Measurements from ENCODE around the gene CENPL. TPM values are rescaled to one million over a fixed set of nuclear protein-coding genes. Genes with fewer than 3 reads are reported as not detected.

The CENPL gene
- total and polyA plus RNA-seq, 9 of the 15 experiments (the other 6 are each of a cell fraction or from before 2014, with no cell fraction given): 33.0 to 52.7 (median 39.7) TPM

DNA sequence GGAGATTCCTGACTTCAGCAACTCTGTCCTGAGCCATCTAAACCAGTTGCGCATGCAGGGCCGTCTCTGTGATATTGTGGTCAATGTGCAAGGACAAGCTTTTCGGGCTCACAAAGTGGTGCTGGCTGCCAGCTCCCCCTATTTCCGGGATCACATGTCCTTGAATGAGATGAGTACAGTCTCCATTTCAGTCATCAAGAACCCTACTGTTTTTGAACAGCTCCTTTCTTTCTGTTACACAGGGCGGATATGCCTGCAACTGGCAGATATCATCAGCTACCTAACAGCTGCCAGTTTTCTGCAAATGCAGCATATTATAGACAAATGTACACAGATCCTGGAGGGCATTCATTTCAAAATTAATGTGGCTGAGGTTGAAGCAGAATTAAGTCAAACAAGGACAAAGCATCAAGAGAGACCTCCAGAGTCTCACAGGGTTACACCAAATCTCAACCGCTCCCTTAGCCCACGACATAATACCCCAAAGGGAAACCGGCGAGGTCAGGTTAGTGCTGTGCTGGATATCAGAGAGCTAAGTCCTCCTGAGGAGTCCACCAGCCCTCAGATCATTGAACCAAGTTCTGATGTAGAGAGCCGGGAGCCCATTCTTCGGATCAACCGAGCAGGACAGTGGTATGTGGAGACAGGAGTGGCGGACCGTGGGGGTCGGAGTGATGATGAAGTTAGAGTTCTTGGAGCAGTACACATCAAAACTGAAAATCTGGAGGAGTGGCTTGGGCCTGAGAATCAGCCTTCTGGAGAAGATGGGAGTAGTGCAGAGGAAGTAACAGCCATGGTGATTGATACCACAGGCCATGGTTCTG lies 45.8 kb upstream of the CENPL start (continued):
- TF ChIP-seq NFRKB (IDR thresholded peaks at IDR 0.05; ENCODE audit: low read depth) (peak; percentile 30), NCOA1 (IDR thresholded peaks at IDR 0.05; ENCODE audit: low read depth) (no peak), RAD21 (CRISPR knock-in tag; conservative IDR thresholded peaks at IDR 0.05 in 1 of 2, IDR thresholded peaks at IDR 0.05 in 1 of 2) (no peak), ZNF263 (CRISPR knock-in tag; IDR thresholded peaks at IDR 0.05; ENCODE audit: borderline replicate concordance) (no peak), ZC3H4 (CRISPR knock-in tag; IDR thresholded peaks at IDR 0.05; ENCODE audit: borderline replicate concordance) (no peak), CXXC5 (CRISPR knock-in tag; IDR thresholded peaks at IDR 0.05) (peak; percentile 38), FOXJ3 (CRISPR knock-in tag; IDR thresholded peaks at IDR 0.05) (no peak), MTA1 (IDR thresholded peaks at IDR 0.05; ENCODE audit: borderline replicate concordance) (no peak), ZNF274 (IDR thresholded peaks at IDR 0.05; ENCODE audit: borderline replicate concordance, low read depth, low read length) (no peak), ELF1 (tag; IDR thresholded peaks at IDR 0.05) (peak; percentile 77), NELFE (IDR thresholded peaks at IDR 0.05; ENCODE audit: insufficient read depth, insufficient read length) (no peak)
- TF ChIP-seq, protein P1, sequence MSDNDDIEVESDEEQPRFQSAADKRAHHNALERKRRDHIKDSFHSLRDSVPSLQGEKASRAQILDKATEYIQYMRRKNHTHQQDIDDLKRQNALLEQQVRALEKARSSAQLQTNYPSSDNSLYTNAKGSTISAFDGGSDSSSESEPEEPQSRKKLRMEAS (CRISPR knock-in tag; IDR thresholded peaks at IDR 0.05): no peak
- TF ChIP-seq, protein P2, sequence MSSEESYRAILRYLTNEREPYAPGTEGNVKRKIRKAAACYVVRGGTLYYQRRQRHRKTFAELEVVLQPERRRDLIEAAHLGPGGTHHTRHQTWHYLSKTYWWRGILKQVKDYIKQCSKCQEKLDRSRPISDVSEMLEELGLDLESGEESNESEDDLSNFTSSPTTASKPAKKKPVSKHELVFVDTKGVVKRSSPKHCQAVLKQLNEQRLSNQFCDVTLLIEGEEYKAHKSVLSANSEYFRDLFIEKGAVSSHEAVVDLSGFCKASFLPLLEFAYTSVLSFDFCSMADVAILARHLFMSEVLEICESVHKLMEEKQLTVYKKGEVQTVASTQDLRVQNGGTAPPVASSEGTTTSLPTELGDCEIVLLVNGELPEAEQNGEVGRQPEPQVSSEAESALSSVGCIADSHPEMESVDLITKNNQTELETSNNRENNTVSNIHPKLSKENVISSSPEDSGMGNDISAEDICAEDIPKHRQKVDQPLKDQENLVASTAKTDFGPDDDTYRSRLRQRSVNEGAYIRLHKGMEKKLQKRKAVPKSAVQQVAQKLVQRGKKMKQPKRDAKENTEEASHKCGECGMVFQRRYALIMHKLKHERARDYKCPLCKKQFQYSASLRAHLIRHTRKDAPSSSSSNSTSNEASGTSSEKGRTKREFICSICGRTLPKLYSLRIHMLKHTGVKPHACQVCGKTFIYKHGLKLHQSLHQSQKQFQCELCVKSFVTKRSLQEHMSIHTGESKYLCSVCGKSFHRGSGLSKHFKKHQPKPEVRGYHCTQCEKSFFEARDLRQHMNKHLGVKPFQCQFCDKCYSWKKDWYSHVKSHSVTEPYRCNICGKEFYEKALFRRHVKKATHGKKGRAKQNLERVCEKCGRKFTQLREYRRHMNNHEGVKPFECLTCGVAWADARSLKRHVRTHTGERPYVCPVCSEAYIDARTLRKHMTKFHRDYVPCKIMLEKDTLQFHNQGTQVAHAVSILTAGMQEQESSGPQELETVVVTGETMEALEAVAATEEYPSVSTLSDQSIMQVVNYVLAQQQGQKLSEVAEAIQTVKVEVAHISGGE (CRISPR knock-in tag; IDR thresholded peaks at IDR 0.05): no peak
- TF ChIP-seq, protein P3, sequence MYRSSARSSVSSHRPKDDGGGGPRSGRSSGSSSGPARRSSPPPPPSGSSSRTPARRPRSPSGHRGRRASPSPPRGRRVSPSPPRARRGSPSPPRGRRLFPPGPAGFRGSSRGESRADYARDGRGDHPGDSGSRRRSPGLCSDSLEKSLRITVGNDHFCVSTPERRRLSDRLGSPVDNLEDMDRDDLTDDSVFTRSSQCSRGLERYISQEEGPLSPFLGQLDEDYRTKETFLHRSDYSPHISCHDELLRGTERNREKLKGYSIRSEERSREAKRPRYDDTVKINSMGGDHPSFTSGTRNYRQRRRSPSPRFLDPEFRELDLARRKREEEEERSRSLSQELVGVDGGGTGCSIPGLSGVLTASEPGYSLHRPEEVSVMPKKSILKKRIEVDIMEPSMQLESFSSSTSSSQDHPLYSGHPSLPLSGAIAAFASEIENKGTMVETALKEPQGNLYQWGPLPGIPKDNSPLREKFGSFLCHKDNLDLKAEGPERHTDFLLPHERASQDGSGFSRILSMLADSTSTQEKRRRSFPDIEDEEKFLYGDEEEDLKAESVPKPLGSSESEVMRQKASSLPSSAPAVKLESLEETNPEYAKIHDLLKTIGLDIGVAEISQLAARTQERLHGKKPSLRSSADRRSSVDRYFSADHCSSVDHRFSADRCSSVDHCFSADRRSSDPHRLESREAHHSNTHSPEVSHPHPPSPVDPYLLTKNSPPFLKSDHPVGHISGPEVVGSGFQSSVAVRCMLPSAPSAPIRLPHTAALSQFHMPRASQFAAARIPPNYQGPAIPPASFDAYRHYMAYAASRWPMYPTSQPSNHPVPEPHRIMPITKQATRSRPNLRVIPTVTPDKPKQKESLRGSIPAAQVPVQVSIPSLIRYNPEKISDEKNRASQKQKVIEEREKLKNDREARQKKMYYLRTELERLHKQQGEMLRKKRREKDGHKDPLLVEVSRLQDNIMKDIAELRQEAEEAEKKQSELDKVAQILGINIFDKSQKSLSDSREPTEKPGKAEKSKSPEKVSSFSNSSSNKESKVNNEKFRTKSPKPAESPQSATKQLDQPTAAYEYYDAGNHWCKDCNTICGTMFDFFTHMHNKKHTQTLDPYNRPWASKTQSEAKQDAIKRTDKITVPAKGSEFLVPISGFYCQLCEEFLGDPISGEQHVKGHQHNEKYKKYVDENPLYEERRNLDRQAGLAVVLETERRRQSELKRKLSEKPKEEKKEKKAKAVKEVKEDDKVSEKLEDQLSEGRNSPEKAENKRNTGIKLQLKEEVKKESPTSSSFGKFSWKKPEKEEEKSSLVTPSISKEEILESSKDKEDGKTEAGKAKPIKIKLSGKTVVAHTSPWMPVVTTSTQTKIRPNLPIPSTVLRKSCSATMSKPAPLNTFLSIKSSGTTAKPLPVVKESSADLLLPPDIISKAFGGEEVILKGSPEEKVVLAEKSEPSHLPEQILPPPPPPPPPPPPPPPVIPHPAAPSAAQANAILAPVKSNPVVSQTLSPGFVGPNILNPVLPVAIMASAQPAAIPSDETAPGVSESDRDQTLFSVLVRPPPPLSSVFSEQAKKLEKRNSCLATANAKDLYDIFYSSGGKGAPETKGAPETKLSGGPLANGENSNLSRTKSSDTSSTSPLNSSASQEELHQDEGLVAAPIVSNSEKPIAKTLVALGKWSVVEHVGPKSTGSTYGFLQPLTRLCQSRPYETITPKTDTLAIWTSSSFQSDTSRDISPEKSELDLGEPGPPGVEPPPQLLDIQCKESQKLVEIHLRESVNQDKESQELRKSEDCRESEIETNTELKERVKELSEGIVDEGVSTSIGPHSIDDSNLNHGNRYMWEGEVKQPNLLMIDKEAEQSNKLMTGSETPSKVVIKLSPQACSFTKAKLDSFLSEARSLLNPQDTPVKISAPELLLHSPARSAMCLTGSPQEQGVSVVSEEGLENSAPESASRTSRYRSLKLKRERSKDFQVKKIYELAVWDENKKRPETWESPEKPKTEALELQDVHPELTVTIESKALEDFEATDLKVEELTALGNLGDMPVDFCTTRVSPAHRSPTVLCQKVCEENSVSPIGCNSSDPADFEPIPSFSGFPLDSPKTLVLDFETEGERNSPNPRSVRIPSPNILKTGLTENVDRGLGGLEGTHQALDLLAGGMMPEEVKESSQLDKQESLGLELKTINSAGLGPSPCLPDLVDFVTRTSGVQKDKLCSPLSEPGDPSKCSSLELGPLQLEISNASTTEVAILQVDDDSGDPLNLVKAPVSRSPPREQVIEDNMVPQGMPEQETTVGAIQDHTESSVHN (IDR thresholded peaks at IDR 0.05; ENCODE audit: borderline replicate concordance in 1 of 2, low read depth in 1 of 2): no peak; a peak in 1 of 4 replicates
